Measurements from ENCODE around the gene MAPKBP1.

The MAPKBP1 gene

GRCh38 chr15:41772720-41773331 lies 1.5 kb upstream of the MAPKBP1 start:
- FAIRE-seq (no peak), DNase-seq (ENCODE audit: insufficient read length) (no peak)
- TF ChIP-seq TAF1 (IDR thresholded peaks at IDR 0.05; ENCODE audit: borderline replicate concordance, low read depth, low read length) (no peak), POLR2AphosphoS5 (IDR thresholded peaks at IDR 0.05; ENCODE audit: low read depth, low read length) (no peak)

GRCh38 chr15:41773332-41773728 lies 954 bp upstream of the MAPKBP1 start:
- FAIRE-seq (no peak), DNase-seq (ENCODE audit: insufficient read length) (no peak)
- TF ChIP-seq TAF1 (IDR thresholded peaks at IDR 0.05; ENCODE audit: borderline replicate concordance, low read depth, low read length) (no peak), POLR2A (IDR thresholded peaks at IDR 0.05; ENCODE audit: low read depth, low read length) (no peak), POLR2AphosphoS5 (IDR thresholded peaks at IDR 0.05; ENCODE audit: low read depth, low read length) (no peak)

- TF ChIP-seq POLR2A (IDR thresholded peaks at IDR 0.05; ENCODE audit: low read depth, low read length): peak; percentile 50; the same call in 1 of the 2 replicates
- no peak for TF ChIP-seq TAF1 (IDR thresholded peaks at IDR 0.05; ENCODE audit: borderline replicate concordance, low read depth, low read length)
- no peak for TF ChIP-seq POLR2AphosphoS5 (IDR thresholded peaks at IDR 0.05; ENCODE audit: low read depth, low read length)
- DNase-seq (ENCODE audit: insufficient read length) (no peak), FAIRE-seq (no peak)
Observed at GRCh38 chr15:41773729-41774061, 589 bp upstream of the MAPKBP1 start.

GRCh38 chr15:41774882-41775417 lies 666 bp downstream of the MAPKBP1 start:
- no peak for DNase-seq (ENCODE audit: insufficient read length)
- no peak for FAIRE-seq
- TF ChIP-seq POLR2A (IDR thresholded peaks at IDR 0.05; ENCODE audit: low read depth, low read length) (no peak), TAF1 (IDR thresholded peaks at IDR 0.05; ENCODE audit: borderline replicate concordance, low read depth, low read length) (no peak), POLR2AphosphoS5 (IDR thresholded peaks at IDR 0.05; ENCODE audit: low read depth, low read length) (no peak)

GRCh38 chr15:41775651-41776050 lies 1.4 kb downstream of the MAPKBP1 start:
- TF ChIP-seq TAF1 (IDR thresholded peaks at IDR 0.05; ENCODE audit: borderline replicate concordance, low read depth, low read length) (no peak), POLR2A (IDR thresholded peaks at IDR 0.05; ENCODE audit: low read depth, low read length) (no peak), POLR2AphosphoS5 (IDR thresholded peaks at IDR 0.05; ENCODE audit: low read depth, low read length) (no peak)
- DNase-seq (ENCODE audit: insufficient read length) (no peak), FAIRE-seq (no peak)

- DNase-seq (ENCODE audit: insufficient read length) (no peak), FAIRE-seq (no peak)
- no peak for TF ChIP-seq TAF1 (IDR thresholded peaks at IDR 0.05; ENCODE audit: borderline replicate concordance, low read depth, low read length)
- TF ChIP-seq POLR2A (IDR thresholded peaks at IDR 0.05; ENCODE audit: low read depth, low read length): no peak
- no peak for TF ChIP-seq POLR2AphosphoS5 (IDR thresholded peaks at IDR 0.05; ENCODE audit: low read depth, low read length)
Observed at GRCh38 chr15:41777421-41777973, 3.2 kb downstream of the MAPKBP1 start.

GRCh38 chr15:41778521-41778920 lies 4.2 kb downstream of the MAPKBP1 start:
- DNase-seq (ENCODE audit: insufficient read length) (no peak), FAIRE-seq (no peak)
- TF ChIP-seq TAF1 (IDR thresholded peaks at IDR 0.05; ENCODE audit: borderline replicate concordance, low read depth, low read length): no peak
- no peak for TF ChIP-seq POLR2AphosphoS5 (IDR thresholded peaks at IDR 0.05; ENCODE audit: low read depth, low read length)
- no peak for TF ChIP-seq POLR2A (IDR thresholded peaks at IDR 0.05; ENCODE audit: low read depth, low read length)

- TF ChIP-seq POLR2AphosphoS5 (IDR thresholded peaks at IDR 0.05; ENCODE audit: low read depth, low read length): no peak
- no peak for TF ChIP-seq TAF1 (IDR thresholded peaks at IDR 0.05; ENCODE audit: borderline replicate concordance, low read depth, low read length)
- TF ChIP-seq POLR2A (IDR thresholded peaks at IDR 0.05; ENCODE audit: low read depth, low read length): no peak
- FAIRE-seq (no peak), DNase-seq (ENCODE audit: insufficient read length) (no peak)
Observed at GRCh38 chr15:41779662-41780157, 5.4 kb downstream of the MAPKBP1 start.

- TF ChIP-seq POLR2A (IDR thresholded peaks at IDR 0.05; ENCODE audit: low read depth, low read length) (no peak), POLR2AphosphoS5 (IDR thresholded peaks at IDR 0.05; ENCODE audit: low read depth, low read length) (no peak), TAF1 (IDR thresholded peaks at IDR 0.05; ENCODE audit: borderline replicate concordance, low read depth, low read length) (no peak)
- FAIRE-seq: no peak
- DNase-seq (ENCODE audit: insufficient read length): no peak
Observed at GRCh38 chr15:41780266-41780665, 6.0 kb downstream of the MAPKBP1 start.

GRCh38 chr15:41780727-41781126 lies 6.4 kb downstream of the MAPKBP1 start:
- TF ChIP-seq POLR2AphosphoS5 (IDR thresholded peaks at IDR 0.05; ENCODE audit: low read depth, low read length): no peak
- no peak for TF ChIP-seq POLR2A (IDR thresholded peaks at IDR 0.05; ENCODE audit: low read depth, low read length)
- no peak for TF ChIP-seq TAF1 (IDR thresholded peaks at IDR 0.05; ENCODE audit: borderline replicate concordance, low read depth, low read length)
- FAIRE-seq (no peak), DNase-seq (ENCODE audit: insufficient read length) (no peak)

- no peak for DNase-seq (ENCODE audit: insufficient read length)
- FAIRE-seq: peak; percentile 21
- no peak for TF ChIP-seq TAF1 (IDR thresholded peaks at IDR 0.05; ENCODE audit: borderline replicate concordance, low read depth, low read length)
- no peak for TF ChIP-seq POLR2AphosphoS5 (IDR thresholded peaks at IDR 0.05; ENCODE audit: low read depth, low read length)
- TF ChIP-seq POLR2A (IDR thresholded peaks at IDR 0.05; ENCODE audit: low read depth, low read length): no peak
Observed at GRCh38 chr15:41782371-41783282, 8.3 kb downstream of the MAPKBP1 start.
